GM19455 (cell line): Measurements from ENCODE around the gene MEGF6.
A peak's percentile ranks its signal among the peaks of the same experiment; 100 is the strongest.

Experiments
- ATAC-seq: cut with Tn5 transposase; IDR thresholded peaks from one replicate; pipeline ENCODE4 v1.9.1; 2021; ENCODE audit not compliant: unreplicated experiment

The MEGF6 gene, protein sequence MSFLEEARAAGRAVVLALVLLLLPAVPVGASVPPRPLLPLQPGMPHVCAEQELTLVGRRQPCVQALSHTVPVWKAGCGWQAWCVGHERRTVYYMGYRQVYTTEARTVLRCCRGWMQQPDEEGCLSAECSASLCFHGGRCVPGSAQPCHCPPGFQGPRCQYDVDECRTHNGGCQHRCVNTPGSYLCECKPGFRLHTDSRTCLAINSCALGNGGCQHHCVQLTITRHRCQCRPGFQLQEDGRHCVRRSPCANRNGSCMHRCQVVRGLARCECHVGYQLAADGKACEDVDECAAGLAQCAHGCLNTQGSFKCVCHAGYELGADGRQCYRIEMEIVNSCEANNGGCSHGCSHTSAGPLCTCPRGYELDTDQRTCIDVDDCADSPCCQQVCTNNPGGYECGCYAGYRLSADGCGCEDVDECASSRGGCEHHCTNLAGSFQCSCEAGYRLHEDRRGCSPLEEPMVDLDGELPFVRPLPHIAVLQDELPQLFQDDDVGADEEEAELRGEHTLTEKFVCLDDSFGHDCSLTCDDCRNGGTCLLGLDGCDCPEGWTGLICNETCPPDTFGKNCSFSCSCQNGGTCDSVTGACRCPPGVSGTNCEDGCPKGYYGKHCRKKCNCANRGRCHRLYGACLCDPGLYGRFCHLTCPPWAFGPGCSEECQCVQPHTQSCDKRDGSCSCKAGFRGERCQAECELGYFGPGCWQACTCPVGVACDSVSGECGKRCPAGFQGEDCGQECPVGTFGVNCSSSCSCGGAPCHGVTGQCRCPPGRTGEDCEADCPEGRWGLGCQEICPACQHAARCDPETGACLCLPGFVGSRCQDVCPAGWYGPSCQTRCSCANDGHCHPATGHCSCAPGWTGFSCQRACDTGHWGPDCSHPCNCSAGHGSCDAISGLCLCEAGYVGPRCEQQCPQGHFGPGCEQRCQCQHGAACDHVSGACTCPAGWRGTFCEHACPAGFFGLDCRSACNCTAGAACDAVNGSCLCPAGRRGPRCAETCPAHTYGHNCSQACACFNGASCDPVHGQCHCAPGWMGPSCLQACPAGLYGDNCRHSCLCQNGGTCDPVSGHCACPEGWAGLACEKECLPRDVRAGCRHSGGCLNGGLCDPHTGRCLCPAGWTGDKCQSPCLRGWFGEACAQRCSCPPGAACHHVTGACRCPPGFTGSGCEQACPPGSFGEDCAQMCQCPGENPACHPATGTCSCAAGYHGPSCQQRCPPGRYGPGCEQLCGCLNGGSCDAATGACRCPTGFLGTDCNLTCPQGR (N-terminal part only)

DNA sequence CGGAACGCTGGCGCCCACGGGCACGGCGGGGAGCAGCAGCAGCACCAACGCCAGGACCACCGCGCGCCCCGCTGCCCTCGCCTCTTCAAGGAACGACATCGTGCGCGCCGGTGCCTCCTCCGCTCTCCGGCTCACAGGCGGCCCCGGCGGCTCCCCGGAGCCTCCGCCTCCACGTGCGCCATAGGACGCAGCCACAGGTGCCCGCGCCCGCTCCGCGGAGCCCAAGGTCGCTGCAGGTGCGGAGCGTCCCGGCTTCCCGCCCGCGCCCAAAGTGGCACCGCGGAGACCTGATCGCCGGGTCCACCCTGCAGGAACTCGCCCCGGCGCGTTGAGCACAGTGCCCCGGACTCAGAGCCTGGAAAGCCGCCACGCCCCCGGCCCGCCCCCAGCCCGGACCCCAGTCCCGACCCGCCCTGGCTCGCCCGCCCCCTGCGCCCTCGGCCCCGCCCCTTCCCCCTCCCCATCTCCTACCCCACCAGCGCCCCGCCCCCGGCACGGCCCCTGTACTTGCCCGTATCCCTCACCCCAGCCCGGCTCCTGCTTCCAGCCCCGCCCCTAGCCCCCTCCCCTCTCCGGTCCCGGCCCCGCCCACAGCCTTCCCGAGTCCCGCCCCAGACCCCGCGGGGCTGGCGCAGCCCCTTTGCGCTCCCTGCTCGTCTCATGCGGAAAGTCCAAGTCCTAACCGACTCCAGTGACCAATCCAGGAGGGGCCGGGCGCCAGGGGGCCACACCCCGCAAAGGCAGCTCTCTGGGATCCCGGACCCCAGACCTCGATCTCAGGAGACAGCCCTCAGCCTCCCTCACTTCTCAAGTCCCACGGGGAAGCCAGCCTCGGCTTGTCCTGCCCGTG, at the start of gene MEGF6:
Gene MEGF6, minus strand, starts transcription at position 339 of the 850 bp plus-strand sequence. Its CDS starts 240 bp downstream, at position 99.
- no peak for ATAC-seq

DNA sequence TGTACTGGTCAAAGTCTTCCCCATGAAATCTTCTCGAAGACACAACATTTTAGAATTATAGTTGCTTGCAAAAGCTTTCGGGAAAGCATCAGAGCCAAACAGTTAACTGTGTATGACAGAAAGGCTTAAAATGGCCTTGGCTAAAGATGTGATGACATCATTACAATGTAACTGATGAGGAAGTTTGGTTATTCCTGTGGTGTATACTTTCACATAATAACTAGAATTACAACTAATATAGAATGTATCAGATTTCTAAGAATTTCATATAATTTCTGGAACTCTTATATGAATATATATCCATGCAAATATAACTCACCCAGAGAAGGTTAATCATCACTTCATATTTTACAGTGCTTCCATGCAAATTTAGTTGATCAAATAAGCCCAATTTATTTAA, 49.4 kb upstream of the MEGF6 start:
- ATAC-seq, result no peak

DNA sequence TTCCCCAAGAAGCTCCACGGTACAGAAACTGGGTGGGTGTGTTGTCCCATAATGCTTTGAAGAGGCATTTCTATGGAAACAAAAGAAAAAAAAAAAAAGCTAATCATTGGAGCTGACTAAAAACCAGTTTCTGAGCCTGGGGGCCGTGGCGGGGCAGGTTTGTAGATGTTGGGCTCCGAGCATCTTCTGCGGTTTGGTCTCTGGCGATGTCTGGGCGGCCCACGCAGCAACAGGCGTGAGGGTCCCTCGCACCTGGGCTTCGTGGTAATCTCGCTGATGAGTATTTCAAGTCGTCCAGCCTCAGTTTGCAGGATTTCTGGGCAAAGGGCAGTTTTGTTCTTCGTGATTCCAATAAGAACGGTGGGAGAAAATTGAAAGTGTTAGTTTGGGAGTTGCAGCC, 47.8 kb upstream of the MEGF6 start:
- no peak for ATAC-seq

DNA sequence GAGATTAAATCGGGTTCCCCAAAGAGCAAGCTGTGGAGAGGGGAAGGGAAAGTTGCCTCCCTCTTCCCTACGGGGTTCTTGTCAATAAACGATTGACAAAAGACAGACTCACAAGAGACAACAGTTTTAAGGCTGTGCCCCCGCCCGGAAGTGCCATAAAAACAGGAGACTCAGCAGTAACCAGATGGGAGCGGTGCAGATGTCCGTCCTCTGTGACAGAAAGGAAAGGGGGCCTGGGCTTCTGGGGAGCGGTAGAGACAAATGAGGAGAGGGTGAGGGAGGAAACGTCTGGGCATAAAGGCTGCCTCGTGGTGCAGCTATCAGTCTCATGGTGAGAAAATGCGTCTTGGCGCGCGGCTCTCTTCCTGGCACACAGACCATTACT, 46.9 kb upstream of the MEGF6 start:
- ATAC-seq, result no peak

DNA sequence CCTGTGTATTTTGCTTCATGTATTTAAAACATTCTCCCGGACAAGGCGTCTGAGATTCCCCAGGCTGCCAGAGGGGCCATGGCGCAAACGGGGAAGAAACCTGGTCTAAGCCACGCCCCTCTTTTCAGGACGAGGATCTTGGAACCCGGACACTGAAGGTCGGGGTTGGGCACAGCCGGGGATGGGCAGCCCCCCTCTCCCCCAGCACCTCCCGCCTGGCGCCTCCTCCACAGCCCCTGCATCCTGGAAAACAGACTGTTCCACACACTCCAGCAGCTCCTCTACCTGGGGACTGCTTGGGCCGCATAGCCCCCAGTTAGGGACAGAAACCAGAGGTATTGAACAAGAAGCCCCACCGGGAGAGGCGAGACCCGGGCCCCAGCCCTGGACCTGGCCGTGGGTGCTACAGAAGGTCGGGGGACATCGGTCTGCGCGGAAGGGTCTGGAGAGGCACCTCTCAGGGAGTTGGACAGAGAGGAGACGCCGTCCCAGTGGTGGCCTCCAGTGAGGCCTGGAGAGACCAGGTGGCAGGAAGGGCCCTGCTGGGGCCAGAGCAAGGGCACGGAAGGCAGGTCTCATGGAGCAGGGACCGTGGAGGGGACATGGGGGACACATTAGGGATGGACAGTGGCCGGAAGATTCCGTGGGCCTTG, 46.4 kb upstream of the MEGF6 start:
- ATAC-seq, result no peak

DNA sequence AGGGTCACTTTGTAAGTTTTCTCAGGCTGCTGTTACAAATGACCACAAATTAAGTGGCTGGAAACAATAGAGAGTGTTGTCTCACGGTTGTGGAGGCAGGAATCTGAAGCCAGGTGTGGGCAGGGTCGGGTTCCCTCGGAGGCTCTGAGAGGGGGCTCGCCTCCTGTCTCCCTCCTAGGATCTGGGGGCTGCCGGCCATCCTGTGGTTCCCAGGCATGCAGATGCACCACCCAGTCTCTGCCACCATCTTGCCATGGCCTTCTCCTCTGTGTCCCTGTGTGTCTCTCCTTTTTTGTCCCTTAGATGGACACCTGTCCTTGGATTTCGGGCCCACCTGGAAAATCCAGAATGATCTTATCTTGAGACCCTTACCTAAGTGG, 45.8 kb upstream of the MEGF6 start:
- no peak for ATAC-seq

DNA sequence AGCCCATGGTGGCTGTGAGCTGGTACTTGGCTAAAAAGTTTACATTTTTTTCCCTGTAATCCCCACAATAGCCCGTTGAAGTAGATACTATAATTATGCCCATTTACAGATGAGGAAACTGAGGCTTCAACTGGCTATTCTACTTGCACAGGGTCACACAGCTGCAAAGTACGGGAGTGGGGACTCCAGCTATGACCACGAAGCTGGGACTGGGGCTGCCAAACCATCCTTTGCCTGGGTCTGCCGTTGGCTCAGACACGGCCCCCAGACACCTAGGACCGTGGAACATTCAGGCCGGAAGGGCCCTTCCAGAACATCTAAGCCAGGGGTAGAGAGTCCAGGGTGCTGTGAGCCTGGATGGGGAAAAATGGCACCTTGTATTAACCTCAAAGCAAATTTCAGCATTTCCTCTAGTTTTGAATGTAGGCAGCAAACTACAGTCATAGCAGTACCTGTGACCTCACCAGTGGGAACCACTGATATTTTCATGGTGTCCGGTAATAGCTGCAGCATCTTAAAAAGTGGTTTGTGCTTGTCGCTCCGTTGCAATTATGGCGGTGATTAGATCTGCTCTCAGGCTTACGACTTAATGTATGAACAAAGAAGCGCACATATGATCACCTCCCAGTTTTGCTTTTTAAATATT, 45.3 kb upstream of the MEGF6 start:
- no peak for ATAC-seq

DNA sequence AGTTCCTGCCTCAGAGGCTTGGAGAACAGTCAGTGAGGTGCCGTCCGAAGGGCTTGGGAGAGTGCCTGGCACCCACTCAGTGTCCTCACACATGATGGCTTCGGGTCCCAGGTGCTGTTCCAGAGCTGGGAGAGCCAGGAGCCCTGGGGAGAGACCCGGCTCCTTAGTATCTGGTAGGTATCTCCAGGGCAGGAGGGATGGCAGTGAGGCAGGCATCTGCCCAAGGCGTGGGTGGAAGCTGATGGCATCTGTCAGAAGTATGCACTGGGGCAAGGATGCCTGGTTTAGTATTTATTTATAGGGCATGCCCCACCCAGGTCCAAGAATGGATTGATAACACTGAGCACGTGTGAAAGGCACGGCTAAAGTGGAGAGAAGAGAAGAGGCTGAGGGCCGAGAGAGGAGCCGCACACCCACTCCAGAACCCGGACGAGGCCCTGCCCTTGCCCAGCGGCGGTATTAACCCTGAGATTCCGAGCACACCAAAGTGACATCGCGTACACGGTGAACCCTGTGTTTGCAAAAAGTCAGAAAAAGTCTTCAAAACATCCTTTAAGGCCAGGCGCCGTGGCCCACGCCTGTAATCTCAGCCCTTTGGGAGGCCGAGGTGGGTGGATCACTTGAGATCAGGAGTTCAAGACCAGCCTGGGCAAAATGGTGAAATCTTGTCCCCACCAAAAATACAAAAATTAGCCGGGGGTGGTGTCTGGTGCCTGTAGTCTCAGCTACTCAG, 43.4 kb upstream of the MEGF6 start:
- no peak for ATAC-seq

DNA sequence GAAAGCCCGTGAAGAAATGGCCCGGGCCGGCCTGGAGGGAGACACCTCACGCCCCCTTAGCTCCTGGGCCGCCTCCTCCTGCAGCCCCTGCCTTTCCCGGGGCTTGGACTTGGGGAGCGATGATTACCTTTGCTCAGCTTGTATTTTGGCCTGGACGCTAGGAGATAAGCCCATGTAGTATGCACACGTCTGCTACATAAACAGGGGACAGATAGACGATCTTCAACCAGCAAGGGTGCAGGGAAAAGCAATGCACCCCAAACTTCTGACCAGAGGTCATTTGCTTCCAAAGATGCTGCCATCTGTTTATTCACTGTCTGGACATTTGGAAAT, 41.9 kb upstream of the MEGF6 start:
- ATAC-seq, result no peak

DNA sequence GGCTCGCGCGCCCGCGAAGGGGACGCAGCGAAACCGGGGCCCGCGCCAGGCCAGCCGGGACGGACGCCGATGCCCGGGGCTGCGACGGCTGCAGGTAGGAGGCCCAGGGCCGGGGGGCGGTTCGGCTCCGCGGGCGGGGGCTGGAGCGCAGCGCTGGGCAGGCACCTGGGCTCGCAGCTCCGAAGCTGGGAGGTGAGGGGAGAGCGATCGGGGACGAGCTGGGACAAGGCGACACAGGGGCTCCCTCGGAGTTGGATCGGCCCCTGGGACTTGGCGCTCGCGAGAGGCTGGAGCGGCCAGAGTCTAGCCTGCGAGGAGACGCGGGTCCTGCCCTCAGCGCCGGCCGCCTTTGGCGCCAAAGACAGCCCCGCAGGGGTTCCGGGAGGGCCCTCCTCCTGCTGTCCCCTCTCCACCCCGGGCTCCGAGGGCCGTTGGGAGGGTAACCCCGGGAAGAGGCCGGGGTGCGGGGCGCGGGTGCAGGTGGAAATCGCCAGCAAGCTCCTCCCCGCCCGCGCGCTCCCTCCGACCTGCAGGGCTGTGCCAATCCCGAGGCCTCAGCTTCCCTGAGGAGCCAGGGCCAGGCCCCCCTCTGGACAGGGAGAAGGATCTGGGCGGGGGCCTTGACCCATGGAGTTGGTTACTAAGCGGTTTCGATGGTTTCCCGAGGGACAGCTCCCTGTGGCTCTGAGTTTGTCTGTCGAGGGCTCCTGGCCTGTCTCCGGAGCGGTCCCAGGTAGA, 41.4 kb upstream of the MEGF6 start:
- ATAC-seq, result peak; percentile 6

DNA sequence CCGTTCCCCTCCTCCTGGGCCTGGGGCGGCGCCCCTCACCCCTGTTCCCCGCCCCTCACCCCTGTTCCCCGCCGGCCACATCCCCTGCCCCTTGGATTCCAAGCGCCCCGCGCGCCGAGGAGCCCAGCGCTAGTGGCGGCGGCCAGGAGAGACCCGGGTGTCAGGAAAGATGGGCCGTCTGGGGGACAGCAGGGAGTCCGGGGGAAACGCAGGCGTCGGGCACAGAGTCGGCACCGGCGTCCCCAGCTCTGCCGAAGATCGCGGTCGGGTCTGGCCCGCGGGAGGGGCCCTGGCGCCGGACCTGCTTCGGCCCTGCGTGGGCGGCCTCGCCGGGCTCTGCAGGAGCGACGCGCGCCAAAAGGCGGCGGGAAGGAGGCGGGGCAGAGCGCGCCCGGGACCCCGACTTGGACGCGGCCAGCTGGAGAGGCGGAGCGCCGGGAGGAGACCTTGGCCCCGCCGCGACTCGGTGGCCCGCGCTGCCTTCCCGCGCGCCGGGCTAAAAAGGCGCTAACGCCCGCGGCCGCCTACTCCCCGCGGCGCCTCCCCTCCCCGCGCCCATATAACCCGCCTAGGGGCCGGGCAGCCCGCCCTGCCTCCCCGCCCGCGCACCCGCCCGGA, 40.7 kb upstream of the MEGF6 start, which contains the start of gene TP73:
Gene TP73, plus strand, starts transcription at position 587 of the 618 bp plus-strand sequence. CDS start 29,850 bp downstream, outside the sequence.
- peak; percentile 34 for ATAC-seq

DNA sequence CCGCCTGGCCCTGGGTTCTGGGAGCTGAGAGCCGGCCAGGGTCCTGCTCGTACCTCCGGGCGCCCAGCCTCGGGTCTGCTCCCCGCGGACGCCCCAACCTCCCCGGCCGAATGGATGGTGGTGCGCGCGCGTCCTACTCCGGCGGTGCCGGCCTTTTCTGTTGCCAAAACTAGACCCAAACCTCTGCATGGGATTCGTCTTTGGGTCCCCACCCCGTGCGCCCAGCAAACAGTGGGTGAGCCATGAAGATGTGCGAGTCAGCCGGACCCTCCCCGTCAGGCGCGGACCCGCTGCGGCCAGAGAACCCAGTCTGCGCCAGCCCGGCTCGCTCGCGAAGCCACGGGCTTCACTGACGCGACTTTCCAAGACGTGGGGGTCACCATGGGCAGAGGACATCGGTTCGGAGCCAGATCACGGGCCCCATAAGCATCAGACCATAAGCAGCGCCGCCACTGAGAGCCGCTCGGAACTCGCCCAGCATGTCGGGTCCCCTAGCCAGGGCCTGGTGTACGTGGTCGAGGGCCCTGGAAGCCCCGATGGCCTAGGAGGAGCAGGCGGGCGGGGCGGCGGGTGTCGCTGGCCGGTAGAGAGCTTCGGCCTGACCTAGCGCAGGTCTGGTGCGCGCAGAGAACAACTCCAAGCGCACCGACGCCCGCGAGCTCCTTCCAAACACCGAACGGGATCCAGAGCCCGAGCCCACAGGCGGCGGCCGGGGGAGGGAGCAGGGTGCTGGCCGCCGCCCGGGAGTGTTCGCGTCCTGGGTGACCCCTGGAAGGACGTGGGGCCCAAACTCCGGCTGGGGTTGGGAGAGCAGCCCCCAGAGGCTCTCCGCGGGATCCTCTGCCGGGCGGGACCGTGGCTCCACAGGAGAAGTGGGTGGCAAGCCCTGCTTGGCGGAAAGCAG, 40.0 kb upstream of the MEGF6 start:
- no peak for ATAC-seq

DNA sequence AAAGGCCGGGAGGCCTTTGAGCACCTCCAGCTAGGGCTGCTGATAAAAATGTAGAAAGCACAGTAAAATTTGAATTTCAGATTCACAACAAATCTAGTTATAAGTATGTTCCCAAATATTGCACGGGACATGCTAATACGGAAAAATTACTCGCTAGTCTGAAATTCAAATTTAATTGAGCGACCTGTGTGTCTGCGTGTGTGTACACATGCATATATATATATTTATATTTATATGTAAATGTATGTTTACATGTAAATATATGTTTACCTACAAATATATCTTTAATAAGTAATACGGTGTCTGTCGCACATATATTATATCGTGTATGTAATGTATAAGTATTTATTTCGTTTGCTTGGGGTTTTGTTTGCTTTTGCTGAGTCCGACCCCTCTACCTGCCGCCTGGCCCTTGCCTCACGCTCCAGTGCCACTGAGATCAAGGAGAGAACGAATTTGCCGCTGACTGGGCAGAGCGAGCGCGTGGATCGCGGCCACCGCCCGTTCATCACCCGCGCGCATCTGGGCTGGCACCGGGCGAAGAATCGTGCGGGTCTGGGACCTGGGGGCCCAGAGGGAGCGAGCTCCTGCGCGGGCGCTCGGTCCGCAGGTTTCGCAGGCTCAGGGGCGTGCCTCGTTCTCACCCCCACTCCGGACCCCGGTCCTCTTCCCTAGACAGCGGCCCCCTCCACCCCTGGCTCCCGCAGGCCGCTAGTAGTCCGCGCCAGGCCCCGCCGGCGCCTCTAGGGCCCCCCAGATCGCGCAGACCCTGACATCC, 39.1 kb upstream of the MEGF6 start:
- no peak for ATAC-seq

DNA sequence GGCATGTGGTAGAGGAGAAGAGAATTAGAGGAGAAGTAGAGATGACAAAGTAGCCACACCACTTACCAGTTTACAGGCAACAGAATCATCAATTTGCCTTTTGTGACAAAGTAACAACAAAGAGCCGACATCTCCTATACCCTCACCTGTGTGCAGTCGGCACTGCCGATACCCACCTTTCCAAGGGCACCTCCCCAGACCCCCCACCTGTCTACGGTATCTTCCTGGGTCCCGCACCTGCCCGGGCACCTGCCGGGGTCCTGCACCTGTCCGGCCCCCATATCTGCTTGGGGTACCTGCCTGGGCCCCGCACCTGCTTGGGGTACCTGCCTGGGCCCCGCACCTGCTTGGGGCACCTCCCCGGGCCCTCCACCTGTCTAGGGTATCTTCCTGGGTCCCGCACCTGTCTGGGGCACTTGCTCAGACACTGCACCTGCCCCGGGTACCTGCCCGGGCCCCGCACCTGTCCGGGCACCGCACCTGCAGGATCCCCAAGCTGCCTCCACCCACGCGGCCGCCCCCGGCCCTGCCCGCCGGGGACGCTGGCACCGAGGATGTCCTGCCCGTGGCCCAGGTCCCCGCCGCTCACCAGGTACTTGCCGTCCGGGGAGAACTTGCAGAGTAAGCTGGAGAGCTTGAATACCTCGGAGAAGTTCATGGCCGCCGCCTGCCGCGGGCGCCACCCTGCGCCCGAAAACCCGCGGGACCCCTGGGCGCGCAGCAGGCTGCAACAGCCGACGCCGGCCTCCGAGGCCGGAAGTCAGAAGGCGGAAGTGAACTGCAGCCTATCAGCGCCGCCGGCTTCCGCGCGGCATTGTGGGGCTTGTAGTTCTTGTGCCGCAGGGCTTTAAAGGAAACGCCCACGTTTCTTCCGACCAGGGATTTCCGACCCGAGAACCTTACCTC, 38.3 kb upstream of the MEGF6 start, which contains the start of gene WRAP73:
Gene WRAP73, minus strand, starts transcription at position 762 of the 906 bp plus-strand sequence. Its CDS starts 104 bp downstream, at position 658.
- peak; percentile 66 for ATAC-seq

DNA sequence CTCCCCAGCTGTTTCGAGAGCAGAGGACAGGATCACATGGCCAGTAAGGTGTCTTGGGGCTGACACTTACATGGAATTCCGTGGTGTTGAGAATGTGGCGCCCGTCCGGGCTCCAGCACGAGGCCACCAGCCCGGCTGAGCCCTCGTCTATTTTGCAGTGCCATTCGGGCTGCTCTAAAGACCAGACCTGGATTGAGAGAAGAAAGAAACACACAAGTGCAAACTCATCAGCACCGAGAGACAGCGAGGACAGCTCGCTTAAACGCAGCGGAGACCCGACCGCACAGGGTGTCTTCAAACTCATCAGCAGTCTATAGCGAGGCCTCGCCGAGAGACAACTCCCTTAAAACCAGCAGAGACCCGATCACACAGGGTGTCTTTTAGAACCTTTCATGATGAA, 35.3 kb upstream of the MEGF6 start:
- no peak for ATAC-seq
